ENCODE results near the gene CTAGE4.
"Not testable (repeated sequence)": the region's sequence is repeated elsewhere in the genome, so short reads cannot be mapped to it uniquely, and the experiment has no call there.

CTAGE4 gene

GRCh38 chr7:144218581-144218980 lies 35.3 kb downstream of the CTAGE4 start:
- DNase-seq, result not testable (repeated sequence)

DNA sequence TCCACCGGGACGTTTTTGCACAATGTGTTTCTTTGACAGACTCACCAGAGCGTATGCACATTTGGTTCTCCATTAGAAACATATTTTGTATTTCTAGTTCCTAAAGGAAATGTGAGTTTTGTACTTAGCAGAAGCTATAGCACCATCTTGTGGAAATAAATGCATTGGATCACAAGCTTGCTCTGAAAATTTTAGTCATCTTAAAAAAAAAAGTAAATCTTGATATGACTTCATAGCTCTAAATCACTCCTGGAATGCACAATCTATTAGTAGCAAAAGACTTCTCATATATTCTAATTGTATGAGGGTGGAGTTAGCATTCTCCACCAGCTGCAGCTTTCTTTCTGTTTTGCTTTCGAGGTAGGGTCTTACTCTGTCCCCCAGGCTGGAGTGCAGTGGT lies 35.9 kb downstream of the CTAGE4 start:
- not testable (repeated sequence) for DNase-seq

DNA sequence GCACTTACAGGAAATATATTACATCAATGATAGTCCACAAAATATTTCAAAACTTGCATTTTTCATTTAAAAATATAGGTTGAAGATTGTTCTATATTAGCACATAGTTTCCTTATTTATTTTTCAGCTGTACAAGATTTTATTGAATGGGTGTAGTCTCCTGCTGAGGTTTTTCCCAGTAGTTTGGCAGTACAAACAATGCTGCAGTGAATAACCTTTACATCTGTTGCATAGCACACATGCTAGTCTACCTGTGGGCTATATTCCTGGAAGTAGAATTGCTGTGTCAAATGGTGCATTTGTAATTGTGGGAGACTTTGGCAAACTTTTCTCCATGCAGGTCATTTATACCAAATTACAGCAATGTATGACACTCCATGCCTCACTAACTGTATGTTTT lies 37.3 kb downstream of the CTAGE4 start:
- DNase-seq, result not testable (repeated sequence)

- not testable (repeated sequence) for DNase-seq
Measured at GRCh38 chr7:144223675-144224074, 40.4 kb downstream of the CTAGE4 start.

GRCh38 chr7:144226866-144227265 lies 43.6 kb downstream of the CTAGE4 start:
- not testable (repeated sequence) for DNase-seq

DNA sequence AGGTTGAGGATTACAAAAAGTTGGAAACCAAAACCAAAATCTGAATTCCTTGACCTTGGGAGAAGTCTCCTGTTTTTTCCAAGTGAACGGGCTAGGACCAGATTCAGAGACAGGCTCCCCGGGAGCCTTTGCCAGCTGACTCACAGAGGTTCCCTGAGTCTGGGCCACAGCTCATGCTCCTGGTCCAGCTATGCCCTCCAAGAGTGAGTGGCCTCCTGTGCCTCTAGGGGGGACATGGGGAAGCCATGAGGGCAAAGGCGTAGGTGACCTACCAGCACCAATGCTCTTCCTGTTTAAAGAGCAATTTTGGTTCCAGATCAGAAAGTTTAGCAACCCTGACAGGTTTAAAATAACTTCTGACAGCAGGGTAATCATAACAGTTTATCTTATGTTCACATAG lies 45.5 kb downstream of the CTAGE4 start:
- DNase-seq, result not testable (repeated sequence)

DNA sequence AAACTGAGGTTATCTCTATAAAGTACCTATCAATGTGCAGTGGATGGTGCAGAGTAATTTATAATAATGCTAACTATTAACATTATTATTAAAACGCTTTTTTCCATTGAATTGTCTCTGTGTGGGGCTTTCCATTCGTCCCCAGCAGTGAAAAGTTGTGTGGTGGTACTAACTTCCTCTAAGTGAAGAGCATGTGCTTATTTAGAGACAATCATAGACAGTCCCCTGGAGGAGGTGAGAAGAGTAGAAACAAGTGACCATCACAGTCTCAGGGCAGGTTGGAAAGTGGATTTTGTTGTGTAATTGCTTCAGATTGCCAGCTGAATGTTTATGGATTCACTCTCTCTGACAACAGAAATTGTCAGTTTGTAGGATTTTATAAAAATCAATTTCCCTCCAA lies 47.8 kb downstream of the CTAGE4 start:
- DNase-seq, result not testable (repeated sequence)

- DNase-seq, result not testable (repeated sequence)
Measured at GRCh38 chr7:144233039-144233438, 49.8 kb downstream of the CTAGE4 start.
